GM12864 (cell line): ENCODE data around the gene VTI1A.

Experiments used
- DNase-seq: peaks from one replicate; pipeline ENCODE4 v3.0.0-alpha.2; 2011; ENCODE audit warnings: low read depth
- H3K4me3 ChIP-seq: 2 replicates; pipeline ENCODE4 v1.5.1; 2011; ENCODE audit warnings: mild to moderate bottlenecking, low read depth, low read length, control low read depth
- CTCF ChIP-seq: IDR thresholded peaks from 2 replicates; pipeline ENCODE4 v1.5.1; 2011; ENCODE audit warnings: low read depth, mild to moderate bottlenecking, moderate library complexity, low read length, control low read depth, inconsistent platforms; ENCODE audit errors: missing control alignments

The VTI1A gene

DNA sequence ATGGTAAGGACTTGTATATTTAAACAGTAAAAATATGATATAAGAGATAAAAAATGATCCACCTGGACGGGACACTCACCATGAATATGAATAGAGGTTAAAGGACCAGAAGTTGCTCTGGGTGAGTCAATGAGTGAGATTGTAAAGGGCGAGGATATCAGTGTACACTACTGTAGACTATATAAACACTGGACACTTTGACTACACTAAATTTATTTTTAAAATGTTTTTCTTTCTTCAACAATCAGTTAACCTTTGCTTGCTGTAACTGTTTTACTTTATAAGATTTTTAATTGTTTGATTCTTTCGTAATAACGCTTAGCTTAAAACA, 202.8 kb downstream of the VTI1A start:
- no peak overlapping the region for H3K4me3 ChIP-seq
- no peak for TF ChIP-seq CTCF
- no peak for DNase-seq

DNA sequence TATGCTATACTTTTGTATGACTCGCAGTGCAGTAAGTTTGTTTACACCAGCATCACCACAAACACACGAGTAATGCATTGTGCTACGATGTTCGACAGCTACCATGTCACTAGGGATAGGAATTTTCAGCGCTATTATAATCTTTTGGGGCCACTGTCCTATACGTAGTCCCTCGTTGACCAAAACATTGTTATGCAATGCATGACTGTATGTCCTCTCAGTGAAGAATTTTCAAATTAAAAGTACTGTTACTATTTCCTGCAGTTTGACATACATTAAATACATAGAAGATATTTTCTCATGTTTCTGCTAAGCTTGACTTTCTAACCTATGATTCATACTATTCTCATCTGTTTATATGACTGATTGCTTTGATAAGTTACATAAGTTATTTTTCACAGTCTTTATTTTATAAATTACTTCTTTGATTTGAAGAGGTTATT, 203.6 kb downstream of the VTI1A start:
- DNase-seq: no peak
- H3K4me3 ChIP-seq: no peak overlapping the region
- TF ChIP-seq CTCF: no peak

DNA sequence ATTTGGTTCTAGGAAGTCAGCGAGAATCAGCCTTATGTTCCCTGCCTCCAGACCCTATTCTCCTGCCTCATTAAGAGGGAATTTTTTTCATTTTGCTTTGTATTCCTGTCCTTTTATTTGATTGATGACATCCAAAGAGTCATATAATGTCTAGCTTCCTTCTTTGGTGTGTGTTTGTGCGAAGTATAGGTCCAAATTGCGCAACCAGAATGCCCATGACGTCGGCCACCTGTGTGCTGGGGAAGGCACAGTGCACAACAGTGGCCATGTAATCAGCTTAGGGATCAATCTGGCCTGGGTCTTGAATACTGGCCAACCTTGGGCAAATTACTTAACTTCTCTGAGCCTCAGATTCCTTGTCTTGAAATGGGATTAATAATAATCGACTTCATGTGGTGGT, 206.2 kb downstream of the VTI1A start:
- TF ChIP-seq CTCF: no peak
- no peak overlapping the region for H3K4me3 ChIP-seq
- no peak for DNase-seq

GRCh38 chr10:112653851-112654250, 206.8 kb downstream of the VTI1A start:
- TF ChIP-seq CTCF: no peak
- no peak overlapping the region for H3K4me3 ChIP-seq
- no peak for DNase-seq

DNA sequence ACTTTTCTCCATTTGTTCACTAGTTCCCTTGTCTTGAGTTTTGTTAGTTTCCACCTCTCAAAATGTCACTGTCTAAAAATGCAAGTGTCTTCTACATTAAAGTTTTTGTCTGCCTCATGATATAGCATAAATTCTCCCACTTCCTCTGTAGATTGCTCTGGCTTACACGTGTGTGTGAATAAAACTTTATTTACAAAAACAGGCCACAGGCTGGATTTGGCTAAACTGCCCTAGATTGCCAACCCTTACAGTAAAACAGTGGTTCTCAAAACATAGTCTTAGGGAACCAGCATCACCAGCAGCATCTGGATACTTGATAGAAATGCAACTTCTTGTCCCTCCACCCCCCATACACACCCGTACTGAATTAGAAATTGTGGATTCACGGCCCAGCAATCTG, 207.8 kb downstream of the VTI1A start:
- DNase-seq: no peak
- H3K4me3 ChIP-seq: no peak overlapping the region
- no peak for TF ChIP-seq CTCF

- no peak for TF ChIP-seq CTCF
- no peak for DNase-seq
Observed at GRCh38 chr10:112655722-112656121, 208.7 kb downstream of the VTI1A start.

GRCh38 chr10:112658465-112658864, 211.4 kb downstream of the VTI1A start:
- H3K4me3 ChIP-seq: no peak overlapping the region
- no peak for DNase-seq
- no peak for TF ChIP-seq CTCF

More at GRCh38 chr10:112655722-112656121, 208.7 kb downstream of the VTI1A start:
- no peak overlapping the region for H3K4me3 ChIP-seq
